ENCODE measurements around the gene VPS33A.
"Not testable (repeated sequence)": the region's sequence is repeated elsewhere in the genome, so short reads cannot be mapped to it uniquely, and the experiment has no call there.

DNA sequence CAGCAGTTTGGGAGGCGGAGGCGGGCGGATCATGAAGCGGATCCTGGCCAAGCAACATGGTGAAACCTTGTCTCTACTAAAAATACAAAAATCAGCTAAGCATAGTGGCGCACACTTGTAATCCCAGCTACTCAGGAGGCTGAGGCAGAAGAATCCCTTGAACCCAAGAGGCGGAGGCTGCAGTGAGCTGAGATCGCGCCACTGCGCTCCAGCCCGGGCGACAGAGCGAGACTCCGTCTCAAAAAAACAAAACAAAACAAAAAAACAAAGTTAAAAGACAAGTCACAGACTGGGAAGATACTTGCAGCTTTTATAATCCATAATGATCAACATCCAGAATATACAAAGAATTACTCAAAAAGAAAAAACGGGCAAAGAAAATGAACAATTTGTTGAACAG lies 5.6 kb downstream of the VPS33A start:
- TF ChIP-seq, protein P1, sequence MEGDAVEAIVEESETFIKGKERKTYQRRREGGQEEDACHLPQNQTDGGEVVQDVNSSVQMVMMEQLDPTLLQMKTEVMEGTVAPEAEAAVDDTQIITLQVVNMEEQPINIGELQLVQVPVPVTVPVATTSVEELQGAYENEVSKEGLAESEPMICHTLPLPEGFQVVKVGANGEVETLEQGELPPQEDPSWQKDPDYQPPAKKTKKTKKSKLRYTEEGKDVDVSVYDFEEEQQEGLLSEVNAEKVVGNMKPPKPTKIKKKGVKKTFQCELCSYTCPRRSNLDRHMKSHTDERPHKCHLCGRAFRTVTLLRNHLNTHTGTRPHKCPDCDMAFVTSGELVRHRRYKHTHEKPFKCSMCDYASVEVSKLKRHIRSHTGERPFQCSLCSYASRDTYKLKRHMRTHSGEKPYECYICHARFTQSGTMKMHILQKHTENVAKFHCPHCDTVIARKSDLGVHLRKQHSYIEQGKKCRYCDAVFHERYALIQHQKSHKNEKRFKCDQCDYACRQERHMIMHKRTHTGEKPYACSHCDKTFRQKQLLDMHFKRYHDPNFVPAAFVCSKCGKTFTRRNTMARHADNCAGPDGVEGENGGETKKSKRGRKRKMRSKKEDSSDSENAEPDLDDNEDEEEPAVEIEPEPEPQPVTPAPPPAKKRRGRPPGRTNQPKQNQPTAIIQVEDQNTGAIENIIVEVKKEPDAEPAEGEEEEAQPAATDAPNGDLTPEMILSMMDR (IDR thresholded peaks at IDR 0.05), result not testable (repeated sequence)
- TF ChIP-seq, protein P2, sequence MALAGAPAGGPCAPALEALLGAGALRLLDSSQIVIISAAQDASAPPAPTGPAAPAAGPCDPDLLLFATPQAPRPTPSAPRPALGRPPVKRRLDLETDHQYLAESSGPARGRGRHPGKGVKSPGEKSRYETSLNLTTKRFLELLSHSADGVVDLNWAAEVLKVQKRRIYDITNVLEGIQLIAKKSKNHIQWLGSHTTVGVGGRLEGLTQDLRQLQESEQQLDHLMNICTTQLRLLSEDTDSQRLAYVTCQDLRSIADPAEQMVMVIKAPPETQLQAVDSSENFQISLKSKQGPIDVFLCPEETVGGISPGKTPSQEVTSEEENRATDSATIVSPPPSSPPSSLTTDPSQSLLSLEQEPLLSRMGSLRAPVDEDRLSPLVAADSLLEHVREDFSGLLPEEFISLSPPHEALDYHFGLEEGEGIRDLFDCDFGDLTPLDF (CRISPR knock-in tag; IDR thresholded peaks at IDR 0.05), result not testable (repeated sequence)
- not testable (repeated sequence) for TF ChIP-seq ELF4 (CRISPR knock-in tag; IDR thresholded peaks at IDR 0.05; ENCODE audit: low read depth); ZNF317 (CRISPR knock-in tag; IDR thresholded peaks at IDR 0.05; ENCODE audit: borderline replicate concordance, low read depth); SP1 (CRISPR knock-in tag; conservative IDR thresholded peaks at IDR 0.05); TEAD4 (CRISPR knock-in tag; IDR thresholded peaks at IDR 0.05)
- TF ChIP-seq, protein P3, sequence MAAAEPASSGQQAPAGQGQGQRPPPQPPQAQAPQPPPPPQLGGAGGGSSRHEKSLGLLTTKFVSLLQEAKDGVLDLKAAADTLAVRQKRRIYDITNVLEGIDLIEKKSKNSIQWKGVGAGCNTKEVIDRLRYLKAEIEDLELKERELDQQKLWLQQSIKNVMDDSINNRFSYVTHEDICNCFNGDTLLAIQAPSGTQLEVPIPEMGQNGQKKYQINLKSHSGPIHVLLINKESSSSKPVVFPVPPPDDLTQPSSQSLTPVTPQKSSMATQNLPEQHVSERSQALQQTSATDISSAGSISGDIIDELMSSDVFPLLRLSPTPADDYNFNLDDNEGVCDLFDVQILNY (CRISPR knock-in tag; IDR thresholded peaks at IDR 0.05), result not testable (repeated sequence)
